NCI-H1105 (cell line): Measurements from ENCODE around the gene ROR2.

Experiments used
- DNase-seq: peaks from one replicate; lab custom pipeline; 2025; lab: John Stamatoyannopoulos, UW

ROR2 gene

DNA sequence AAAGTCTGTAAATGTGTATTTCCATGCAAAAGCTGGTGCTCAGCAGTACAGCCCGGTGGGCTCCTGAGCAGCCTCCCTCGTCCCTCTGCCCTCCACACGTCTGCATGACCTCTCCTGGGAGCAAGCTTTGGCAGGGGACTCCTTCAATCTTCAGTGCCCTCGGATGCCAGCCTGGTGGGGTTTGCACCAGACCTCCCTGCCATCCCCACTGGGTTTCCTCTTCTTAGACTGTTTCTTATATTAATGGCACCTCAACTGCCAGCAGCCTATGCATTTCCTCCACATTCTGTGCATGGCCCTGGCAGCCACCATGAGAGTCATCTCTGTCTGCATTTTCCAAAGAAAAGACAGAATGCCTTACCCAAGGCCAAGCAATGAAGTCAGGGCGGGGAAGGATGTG is 108.4 kb downstream of the ROR2 start:
- DNase-seq = no peak

DNA sequence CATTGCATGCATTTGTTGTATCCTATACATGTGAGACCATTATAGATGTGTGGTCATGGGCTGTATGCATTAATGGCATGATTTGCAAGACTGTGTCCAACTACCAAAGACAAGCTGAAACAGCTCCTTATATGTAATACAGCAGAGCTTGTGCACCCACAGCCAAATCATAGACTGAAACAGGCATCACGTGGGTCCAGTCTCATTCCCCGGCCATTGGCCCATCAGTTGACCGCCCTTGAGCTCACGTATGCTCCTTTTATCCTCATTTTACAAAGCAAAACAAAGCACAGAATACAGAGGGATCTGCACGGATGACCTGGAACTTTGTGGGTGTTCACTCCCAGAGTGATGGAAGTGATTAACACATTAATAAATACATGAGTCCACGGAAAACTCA is 109.1 kb downstream of the ROR2 start:
- no peak for DNase-seq

DNA sequence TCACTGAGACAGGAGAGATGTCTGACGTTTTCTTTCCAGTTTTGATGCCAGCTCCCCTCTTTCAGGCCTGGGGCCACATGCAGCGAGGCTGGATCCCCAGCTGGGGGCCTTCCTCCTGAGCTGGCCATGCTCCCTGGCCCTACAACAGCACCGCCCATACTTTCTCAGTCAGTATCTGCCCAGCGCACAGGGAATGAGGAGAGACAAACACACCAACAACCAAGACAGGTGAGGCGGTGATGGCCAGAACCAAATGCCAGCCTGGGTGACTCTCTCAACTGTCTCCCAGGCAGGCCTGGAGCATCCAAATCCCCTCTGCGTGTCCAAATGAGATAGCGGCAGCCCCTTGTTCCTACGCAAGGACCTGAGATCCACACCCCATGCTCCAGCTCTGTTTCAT is 109.6 kb downstream of the ROR2 start:
- no peak for DNase-seq

DNA sequence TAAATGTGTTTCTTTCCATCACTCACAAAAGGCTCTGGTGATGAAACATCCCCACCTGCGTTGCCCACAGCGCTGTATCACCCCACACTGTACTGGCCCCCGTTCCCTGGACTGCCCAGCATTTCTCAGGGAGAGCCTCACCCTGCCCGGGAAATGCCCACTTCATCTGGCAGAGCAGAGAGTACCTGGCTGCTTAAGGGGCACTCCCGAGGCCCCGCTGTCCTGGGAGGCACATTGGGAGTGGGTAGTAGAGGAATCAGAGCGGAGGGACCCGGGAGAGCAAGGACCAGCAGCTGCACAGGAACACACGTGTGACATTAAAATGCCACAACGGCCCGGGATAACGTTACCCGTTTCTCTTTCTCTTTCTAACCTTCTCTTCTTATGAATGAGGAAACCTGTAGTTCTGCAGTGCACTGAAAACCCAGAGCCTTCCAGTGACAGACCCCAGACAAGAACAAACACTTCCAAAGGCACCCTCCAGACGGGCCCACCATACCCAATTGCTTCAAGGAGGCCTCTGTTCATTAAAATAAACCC is 110.0 kb downstream of the ROR2 start:
- DNase-seq = no peak

DNA sequence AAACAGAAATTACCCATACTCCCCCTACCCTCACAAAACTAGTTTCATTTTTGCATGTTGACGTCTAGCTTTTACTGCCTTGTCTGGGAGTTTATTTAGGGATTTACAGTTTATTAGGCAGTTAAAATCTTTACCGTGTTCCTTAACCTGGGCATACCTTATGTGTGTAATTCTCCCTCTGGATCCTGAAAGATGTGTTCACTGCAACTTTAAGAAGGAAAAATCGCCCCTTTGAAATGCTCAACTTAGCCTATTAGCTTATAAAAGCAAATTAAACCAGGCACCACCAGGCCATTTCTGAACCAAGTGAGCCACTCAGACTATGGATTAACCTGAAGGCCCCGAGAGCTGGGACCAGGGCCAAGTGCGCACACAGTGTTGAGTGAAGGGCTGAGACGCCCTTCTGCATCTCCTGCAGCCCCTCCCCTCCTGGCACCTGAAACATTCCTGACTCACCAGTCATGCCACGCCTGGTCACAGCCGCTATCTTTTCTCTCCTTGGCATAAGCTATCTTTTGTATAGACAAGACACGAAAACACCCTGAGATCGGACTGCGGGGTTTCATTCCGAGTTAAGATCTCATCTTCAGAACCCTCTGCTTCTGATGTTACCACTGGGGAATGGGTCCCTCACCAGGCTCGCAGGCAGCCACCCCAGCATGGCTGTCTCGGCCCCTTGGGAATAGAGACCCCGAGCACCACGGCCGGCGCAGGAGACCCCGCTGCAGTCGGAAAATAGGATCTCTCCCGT is 111.9 kb downstream of the ROR2 start:
- peak; percentile 80 for DNase-seq

DNA sequence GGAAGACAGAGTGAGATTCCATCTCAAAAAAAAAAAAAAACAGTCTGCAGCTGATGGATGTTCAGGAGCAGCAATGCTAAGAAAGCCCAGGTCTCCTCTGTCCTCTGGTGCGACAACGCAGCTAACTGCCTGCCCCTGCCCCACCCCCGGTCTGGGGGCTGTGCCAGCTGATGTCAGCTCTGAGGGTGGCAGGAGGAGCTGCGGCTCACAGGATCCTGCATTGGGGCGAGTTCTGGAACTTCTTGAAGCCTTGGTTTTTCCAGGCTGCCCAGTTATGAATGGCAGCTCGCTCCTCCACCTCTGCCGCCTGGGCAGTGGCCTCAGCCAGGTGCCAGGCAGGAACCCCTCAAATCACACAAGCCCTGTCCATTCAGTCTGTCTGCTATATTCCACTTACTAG is 113.5 kb downstream of the ROR2 start:
- no peak for DNase-seq

DNA sequence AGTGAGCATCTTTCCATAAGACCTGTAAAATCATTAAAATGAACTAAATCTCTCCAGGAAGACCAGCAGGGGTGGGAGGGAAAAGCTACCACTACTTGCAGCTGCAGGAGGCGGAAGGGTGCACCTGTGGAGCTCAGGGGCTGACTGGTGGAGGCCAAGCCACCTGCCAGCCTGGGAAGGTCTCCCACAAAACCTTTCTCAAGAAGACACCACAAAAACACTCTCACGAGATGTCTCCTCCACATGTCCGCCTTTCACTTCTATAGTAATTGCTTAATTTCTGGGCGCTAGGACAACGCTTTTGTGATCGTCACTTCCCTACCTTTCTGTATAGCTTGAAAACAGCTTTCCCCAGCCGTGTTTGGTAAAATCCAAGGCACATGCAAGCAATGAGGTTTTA is 114.4 kb downstream of the ROR2 start:
- no peak for DNase-seq

DNA sequence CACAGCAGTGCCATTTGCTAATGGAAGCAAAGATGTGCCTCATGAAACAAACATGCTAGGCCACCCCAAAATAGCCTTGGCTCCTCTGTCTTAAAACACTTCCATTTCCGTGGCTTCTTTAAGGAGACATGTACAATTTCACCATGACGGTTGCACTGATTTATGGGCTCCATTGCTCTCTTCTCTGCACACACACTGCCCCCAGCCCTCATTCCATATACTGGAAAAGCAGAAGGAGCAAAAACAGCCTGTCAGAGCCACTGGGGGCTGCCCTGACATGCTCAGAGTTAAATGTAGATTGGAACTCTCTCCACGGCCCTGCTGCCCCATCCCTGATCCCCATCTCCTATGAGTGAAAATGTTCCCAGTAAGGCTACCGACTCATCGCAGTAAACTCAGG is 114.8 kb downstream of the ROR2 start:
- no peak for DNase-seq

DNA sequence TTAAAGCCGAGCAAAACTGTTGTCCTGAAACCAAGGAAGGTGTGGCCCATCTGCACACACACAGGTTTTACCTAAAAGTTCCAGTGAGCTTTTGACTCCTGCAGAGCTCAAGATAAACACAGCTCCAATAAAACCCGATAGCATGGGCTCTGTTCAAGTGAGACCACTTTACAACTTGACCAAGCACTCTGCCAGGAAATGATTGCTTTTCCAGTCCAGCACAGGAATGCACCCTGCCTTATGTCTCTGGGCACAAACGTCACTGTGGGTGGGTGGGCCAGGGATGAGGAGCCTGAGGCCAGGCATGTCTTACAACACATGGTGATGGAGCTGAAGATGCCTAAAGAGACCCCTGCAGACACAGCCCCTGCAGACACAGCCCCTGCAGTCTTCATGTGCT is 115.3 kb downstream of the ROR2 start:
- no peak for DNase-seq

DNA sequence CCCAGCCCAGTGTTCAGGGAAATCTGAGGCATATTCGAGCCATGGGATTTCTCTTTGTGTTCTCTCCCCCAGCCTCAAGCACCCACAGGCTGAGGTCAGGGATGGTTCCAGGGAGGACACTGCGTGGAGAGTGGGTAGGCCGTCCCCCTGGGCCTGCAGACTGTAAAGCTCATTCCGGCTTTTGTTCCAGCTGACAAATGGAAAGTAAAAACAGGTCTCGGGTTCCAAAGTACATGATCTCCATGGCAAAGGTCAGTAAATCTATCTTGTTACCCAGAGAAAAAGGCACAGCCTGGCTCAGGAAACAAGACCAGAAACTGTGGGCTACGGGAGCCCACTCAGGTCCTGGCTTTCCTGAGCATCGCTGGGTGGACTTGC is 116.2 kb downstream of the ROR2 start:
- DNase-seq = no peak

DNA sequence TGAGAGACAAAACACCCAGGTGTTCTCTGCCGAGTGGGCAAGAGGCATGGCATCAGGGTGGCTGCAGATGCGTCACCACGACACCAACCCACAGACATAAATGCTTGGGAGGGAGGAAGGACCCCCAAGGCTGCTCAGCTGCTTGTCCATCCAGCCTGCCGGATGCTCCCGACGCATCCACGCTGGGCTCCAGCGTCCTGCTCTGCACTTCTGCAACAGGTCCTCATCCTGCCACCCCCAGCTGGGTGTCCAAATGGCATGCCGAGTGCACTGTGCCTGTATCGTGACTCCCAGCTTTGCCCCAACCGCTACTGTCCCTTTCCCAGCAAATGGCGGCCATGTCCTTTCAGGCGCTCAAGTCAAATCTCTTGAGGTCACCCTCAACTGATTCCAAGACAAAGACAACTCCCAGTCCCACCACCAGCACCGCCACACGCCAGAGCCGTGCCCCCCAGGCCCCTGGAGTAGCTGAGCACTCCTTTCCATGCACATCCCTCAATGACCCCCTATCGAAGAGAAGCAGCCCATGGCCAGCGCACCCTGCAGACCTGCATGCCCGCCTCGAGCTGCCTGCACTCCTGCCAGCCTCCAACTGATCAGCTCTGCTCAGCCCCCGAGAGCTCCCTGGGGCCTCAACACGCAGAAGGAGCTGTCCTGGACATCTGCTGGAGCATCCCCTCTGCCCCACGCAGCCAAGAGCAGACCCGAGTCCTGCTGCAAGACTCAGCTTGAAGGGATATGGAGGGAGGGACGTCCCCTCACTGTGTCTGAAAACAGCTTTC is 116.7 kb downstream of the ROR2 start:
- no peak for DNase-seq

DNA sequence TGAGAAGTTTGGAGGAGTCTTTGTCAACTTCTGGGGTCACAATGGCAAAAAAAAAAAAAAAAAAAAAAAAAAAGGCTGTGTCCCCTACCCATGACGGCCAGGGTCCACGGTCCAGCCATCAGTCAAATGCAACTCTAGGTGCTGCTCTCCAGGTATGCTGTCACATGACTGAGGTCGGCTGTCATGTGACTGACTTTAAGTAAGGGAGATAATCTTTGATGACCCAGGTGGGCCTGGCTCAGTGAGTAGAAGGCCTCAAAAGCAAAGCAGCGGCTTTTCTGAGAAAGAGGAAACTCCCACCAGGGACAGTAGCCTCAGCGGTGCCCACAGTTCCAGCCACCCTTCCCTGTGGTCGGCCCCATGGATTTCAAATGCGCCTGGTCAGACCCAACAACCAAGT is 117.7 kb downstream of the ROR2 start:
- DNase-seq = no peak

DNA sequence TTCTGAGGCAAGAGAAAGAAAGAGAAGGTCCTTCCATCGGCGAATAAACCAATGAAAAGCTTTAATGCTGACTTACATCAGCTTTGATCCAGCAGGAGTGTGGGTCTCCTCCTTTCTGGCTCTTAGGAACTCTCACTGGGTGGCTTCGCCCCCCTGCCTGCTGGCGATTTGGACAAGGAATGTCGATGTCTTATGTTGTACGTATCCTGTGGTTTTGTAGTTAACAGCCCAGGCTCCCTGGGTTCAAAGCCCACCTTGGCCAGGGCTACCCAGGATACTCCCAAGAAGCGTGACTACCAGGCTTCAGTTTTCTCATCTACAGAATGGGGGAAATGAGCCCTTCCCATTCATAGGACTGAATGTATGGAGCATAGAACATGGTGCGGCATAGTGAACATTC is 124.2 kb downstream of the ROR2 start:
- no peak for DNase-seq

DNA sequence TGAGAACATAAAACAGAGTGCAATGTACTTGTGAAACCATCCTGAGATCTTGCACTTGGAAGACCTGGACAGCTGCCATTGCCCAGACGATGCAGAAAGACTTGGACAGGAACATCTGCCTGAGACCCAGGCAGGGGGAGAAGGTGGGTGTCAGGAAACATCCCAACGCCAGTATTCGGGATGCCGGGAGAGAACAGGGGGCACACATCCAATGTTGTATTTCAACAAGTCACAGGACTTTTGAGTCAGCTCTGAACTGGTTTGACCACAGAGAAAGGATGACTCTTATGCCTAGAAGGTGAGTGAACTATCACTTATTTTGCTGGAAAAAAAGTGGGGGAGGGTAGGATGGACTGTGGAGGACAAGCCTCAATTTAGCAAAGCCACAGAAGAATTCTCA is 124.6 kb downstream of the ROR2 start:
- no peak for DNase-seq

DNA sequence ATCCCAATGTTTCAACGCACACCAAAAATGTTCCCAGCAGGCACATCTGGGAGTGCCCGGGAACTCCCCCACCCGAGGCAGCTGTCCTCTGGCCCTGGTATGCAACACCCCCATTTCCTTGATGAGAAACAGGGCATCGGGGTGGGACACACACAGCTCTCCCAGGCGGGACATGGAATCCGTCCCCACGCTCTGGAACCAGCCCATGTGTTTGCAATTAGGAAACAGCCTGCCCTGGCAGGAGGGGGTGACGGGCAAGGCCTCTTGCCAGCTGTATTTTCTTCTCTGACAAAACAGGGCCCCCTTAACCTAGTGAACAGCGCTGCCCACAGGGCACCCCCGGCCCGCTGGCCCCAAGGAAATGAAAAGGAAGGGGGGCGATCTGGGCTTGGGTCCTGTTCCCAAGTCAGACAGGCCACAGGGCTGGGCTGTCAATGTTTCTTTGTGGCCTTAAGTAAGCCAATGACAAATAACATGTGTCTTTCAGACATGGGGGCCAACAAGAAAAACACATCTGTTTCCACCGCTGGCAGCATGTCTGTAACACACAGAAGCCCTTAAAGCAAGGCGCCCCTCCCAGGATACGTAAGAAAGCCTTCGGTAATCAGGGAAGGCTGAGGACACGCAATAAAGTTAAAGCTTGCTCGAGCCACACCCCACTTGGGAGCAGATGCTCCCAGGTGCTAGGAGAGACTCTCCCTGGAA is 125.3 kb downstream of the ROR2 start:
- DNase-seq = no peak

DNA sequence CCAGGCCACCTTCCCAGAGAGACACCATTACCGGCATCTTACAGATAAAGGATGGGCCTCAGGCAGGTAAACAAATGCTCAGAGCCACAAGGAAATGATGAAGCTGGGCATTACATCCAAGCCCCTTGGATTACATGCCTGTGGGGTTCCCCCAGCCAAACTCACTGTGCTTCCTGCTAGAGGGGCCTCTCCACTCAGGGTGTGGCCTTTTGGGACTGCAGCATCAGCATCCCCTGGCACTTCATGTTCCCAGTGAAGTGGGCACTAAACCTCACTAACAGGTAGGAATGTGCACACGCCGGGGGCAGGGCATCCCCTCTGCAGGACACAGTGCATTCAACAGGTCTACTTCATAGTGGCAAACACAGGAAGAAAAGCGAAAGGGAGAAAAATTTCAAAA is 125.9 kb downstream of the ROR2 start:
- DNase-seq = no peak

DNA sequence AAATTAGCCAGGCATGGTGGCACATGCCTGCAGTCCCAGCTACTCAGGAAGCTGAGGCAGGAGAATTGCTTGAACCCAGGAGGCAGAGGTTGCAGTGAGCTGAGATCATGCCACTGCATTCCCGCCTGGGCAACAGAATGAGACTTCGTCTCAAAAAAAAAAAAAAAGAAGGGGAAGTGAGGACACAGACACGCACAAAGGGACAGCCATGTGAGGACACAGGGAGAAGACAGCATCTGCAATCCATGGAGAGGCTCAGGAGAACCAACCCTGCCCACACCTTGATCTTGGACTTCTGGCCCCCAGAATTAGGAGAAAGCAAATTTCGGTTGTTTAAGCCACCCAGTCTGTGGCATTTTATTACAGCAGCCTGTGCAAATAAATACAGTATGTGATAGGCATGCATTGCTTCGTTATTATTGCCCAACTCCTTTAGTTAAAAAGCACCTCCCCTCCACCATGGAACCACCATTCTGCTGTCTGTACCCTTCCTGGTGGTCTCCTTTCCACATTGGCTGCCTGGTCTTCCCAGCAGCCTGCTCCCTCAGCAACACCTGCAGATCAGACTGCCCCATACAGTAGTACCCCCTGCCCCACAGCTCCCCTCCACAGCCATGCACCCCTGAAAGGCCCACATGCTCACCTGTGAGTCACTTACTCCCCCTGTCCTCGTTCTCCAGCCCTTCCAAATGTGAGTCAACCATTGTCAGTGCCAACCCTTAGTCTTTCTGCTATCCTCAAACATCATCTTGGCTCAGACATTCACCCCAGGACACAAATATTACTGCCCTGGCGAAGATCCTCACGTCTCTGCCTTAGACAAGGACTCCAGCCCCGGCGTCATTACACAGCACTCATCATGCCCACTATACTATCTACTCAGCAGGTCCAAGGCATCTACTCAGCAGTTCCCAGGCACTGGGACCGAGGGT is 128.8 kb downstream of the ROR2 start:
- no peak for DNase-seq

DNA sequence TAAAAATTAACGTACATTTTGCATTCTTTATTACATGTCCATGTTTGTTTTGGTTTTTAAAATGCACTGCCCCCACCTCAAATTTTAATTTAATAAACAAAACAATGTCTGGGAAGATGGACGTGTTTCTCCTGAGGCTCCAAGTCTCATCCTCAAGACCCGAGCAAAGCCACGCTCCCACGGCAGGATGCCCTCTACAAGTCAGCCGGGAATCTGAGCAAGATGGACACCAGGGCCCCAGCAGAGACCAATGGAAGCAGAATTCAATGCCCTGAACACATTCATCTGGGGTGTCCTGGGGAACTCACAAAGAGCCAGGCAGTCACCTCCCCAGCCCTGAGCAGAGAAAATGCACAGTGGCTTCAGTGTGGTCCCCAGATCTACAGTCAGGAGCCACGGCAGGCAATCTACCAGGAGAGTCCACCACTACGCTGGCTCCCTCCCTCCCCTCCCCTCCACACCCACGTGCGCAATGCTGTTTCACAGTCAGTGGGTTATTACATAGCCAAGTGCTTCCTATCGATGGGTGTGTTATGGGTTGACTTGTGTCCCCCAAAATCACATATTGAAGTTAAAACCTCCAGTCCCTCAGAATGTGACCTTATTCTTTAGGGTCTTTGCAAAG is 129.8 kb downstream of the ROR2 start:
- DNase-seq = no peak

DNA sequence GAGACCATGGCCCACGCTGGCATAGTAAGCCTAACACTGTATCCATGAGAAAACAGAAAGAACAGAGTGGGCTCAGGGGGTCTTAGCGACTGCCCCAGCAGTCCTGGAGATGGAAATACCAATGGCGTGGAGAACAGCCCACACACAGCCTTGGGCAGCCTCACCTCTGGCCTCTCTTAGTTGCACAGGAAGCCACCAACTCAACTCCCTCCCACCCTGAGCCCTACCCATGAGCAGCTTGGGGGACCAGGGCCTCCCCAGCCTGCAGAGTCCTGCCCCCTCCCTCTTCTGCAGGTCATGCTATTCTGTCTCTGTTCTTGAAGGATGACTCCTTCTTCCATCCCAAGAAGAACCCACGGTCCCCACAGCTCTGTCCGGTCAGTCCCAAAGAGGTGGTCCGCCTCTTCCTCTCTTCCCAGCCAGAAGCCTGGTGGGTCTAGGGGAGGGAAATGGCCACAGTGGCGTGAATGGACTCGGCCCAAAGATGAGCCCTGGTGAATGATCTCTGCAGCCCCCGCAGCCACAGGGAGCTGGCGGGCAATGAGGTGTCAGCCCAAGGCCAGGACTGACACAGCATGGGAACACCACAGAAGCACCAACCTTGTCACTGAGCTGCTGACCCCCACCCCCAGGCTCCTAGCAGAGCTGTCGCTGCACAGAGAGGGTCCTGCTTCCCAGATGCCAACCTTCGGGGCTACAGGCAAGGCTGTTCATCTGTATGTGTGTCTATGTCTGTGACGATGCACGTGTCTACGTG is 131.2 kb downstream of the ROR2 start:
- no peak for DNase-seq

DNA sequence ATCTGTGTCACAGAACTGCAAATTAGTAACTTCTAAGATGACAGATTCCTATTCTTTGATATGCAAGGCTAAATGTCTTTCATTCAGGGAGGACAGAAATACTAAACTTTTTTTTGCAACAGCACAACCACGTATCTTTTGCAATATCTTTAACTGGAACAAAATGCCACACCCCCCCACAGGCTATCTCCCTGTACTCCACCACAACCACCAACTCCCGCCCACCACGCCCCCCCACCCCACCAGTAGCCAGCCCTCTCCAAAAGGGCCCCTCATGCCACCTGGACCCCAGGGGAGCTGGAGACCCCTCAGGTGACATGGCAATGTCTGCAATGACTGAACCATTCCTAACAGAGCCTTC is 131.8 kb downstream of the ROR2 start:
- no peak for DNase-seq
